ENCODE results near the gene LRRC75A. TPM values are rescaled to one million over a fixed set of nuclear protein-coding genes. Genes with fewer than 3 reads are reported as not detected.

The LRRC75A gene
- total RNA-seq, 1 donor from 2014 or later: 1.8 TPM

DNA sequence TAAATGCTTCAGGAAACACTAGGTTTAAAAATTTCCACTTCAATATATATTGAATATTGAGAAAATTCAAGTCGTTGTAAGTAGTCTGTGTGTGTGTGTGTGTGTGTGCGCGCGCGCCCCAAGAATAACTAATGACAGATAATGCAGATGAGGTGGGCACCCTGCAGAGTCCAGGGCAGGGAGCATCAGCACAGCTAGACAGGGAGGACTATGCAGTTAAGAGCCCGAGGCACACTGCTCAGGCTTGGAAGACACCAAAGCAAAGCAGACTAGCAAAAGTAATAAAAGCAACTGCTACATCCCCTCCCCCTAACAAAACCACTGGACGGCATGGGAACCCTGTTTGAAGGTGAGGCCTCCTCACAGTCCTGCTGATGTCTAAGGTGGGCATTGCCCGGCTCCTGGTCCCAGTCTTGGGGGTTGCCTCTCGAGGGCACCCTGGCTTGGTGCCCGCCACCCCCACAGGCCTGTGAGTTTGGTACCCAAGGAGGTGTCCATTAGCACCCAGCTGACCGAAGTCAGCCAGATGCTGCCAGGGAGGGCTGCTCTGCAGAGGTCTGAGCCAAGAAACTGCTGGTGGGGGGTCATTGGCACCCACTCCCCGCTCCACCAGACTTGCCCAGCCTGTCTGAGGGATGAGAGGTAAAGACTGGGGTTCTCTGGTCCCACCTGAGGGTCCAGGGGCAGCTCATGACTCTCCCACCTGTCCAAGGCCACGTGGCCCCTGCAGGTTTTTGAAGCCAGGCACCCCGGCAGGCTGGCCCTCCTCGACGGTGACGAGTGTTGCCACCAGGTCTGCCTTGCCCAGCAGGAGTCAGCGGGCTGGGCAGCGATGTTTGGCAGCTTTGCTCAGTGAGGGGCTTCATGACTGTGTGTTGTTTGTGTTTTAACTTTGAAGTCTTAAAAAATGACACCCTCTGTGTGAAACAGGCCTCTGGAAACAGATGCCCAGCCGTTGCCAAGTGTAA is 18.7 kb downstream of the LRRC75A start:
- Mint-ChIP-seq H3K27me3 (ENCODE audit: unreplicated experiment) (no peaks in the 10 kb centered on the region), H3K27ac (ENCODE audit: unreplicated experiment) (no peak overlapping the region), H3K4me3 (ENCODE audit: unreplicated experiment) (no peak overlapping the region), H3K36me3 (ENCODE audit: unreplicated experiment) (peaks cover 2% of the 10 kb centered on the region), H3K4me1 (ENCODE audit: unreplicated experiment) (peaks cover 19% of the 10 kb centered on the region), H3K9me3 (ENCODE audit: unreplicated experiment) (no peaks in the 10 kb centered on the region)
- TF ChIP-seq CTCF (IDR thresholded peaks at IDR 0.05): no peak
- no peak for DNase-seq (ENCODE audit: extremely low spot score, unreplicated experiment)

DNA sequence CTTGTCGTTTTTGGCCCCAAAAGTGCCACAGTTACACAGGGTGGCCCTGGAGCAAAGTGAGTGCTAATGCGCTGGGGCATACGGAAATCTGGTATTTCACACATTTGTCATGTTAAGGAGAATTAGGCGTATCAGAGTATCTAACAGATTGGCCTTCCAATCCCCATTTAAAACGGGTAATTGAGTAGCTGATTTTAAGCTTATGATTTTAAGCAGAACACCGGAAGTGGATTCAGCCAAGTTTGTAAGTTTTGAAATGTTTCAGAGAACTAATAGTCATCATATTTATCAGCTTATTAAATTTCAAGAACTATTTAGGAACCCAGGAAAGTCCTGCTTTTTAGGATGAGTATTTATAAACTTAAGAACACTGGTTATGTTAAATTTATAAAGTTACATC is 19.5 kb downstream of the LRRC75A start:
- Mint-ChIP-seq H3K4me3 (ENCODE audit: unreplicated experiment) (no peak overlapping the region), H3K9me3 (ENCODE audit: unreplicated experiment) (no peaks in the 10 kb centered on the region), H3K27ac (ENCODE audit: unreplicated experiment) (no peak overlapping the region), H3K36me3 (ENCODE audit: unreplicated experiment) (peaks cover 2% of the 10 kb centered on the region), H3K27me3 (ENCODE audit: unreplicated experiment) (no peaks in the 10 kb centered on the region), H3K4me1 (ENCODE audit: unreplicated experiment) (peaks cover 17% of the 10 kb centered on the region)
- TF ChIP-seq CTCF (IDR thresholded peaks at IDR 0.05): no peak
- no peak for DNase-seq (ENCODE audit: extremely low spot score, unreplicated experiment)

GRCh38 chr17:16471295-16471694 is 20.7 kb downstream of the LRRC75A start:
- no peak for TF ChIP-seq CTCF (IDR thresholded peaks at IDR 0.05)
- H3K36me3 Mint-ChIP-seq (ENCODE audit: unreplicated experiment): peaks cover 2% of the 10 kb centered on the region
- H3K9me3 Mint-ChIP-seq (ENCODE audit: unreplicated experiment): no peaks in the 10 kb centered on the region
- no peak for DNase-seq (ENCODE audit: extremely low spot score, unreplicated experiment)
- no peak overlapping the region for H3K4me3 Mint-ChIP-seq (ENCODE audit: unreplicated experiment)
- no peak overlapping the region for H3K27ac Mint-ChIP-seq (ENCODE audit: unreplicated experiment)
- peaks cover 9% of the 10 kb centered on the region for H3K4me1 Mint-ChIP-seq (ENCODE audit: unreplicated experiment)
- no peaks in the 10 kb centered on the region for H3K27me3 Mint-ChIP-seq (ENCODE audit: unreplicated experiment)

GRCh38 chr17:16470265-16470664 is 21.7 kb downstream of the LRRC75A start:
- peaks cover 2% of the 10 kb centered on the region for H3K36me3 Mint-ChIP-seq (ENCODE audit: unreplicated experiment)
- H3K4me3 Mint-ChIP-seq (ENCODE audit: unreplicated experiment): no peak overlapping the region
- TF ChIP-seq CTCF (IDR thresholded peaks at IDR 0.05): no peak
- no peak for DNase-seq (ENCODE audit: extremely low spot score, unreplicated experiment)
- H3K9me3 Mint-ChIP-seq (ENCODE audit: unreplicated experiment): no peaks in the 10 kb centered on the region
- no peaks in the 10 kb centered on the region for H3K27me3 Mint-ChIP-seq (ENCODE audit: unreplicated experiment)
- no peak overlapping the region for H3K27ac Mint-ChIP-seq (ENCODE audit: unreplicated experiment)
- H3K4me1 Mint-ChIP-seq (ENCODE audit: unreplicated experiment): peaks cover 12% of the 10 kb centered on the region

DNA sequence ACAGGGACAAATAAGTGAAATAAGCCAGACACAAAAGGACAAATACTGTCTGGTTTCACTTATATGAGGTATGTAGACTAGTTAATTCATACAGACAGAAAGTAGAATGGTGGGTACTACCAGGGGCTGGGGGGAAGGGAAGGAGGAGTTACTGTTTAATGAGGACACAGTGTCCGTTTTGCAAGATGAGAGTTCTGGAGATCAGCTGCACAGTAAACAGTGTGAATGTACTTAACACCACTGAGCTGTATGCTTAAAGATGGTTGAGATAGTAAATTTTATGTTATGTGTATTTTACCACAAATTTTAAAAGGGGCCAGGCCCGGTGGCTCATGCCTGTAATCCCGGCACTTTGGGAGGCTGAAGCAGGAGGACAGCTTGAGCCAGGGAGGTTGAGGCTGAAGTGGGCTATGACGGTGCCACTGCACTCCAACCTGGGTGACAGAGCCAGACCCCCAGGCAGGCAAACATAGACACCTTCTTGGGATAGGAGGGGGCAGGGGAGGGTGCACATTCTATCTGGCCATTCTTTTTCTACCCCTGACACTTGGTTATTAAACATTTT is 23.5 kb downstream of the LRRC75A start:
- Mint-ChIP-seq H3K36me3 (ENCODE audit: unreplicated experiment) (peaks cover 2% of the 10 kb centered on the region), H3K4me3 (ENCODE audit: unreplicated experiment) (no peak overlapping the region), H3K9me3 (ENCODE audit: unreplicated experiment) (no peaks in the 10 kb centered on the region), H3K27me3 (ENCODE audit: unreplicated experiment) (no peaks in the 10 kb centered on the region), H3K27ac (ENCODE audit: unreplicated experiment) (no peak overlapping the region), H3K4me1 (ENCODE audit: unreplicated experiment) (peaks cover 7% of the 10 kb centered on the region)
- DNase-seq (ENCODE audit: extremely low spot score, unreplicated experiment): no peak
- no peak for TF ChIP-seq CTCF (IDR thresholded peaks at IDR 0.05)
